K562 (cell line): ENCODE results near the gene LIMS1. TPM values are rescaled to one million over a fixed set of nuclear protein-coding genes. Genes with fewer than 3 reads are reported as not detected.
A peak's percentile ranks its signal among the peaks of the same experiment; 100 is the strongest.

ENCODE experiments used
- AFF1 ChIP-seq, 2 experiments: fragments of 450-650 bp; IDR thresholded peaks; 2 replicates each; pipeline ENCODE4 v1.6.1; 2018; ENCODE audit warnings: mild to moderate bottlenecking in 2 of 2, low read depth in 1 of 2; ENCODE audit not compliant: partially characterized antibody in 2 of 2
- ASH1L ChIP-seq: fragments of 450-650 bp; IDR thresholded peaks from 2 replicates; pipeline ENCODE4 v1.6.1; 2018; ENCODE audit warnings: borderline replicate concordance, mild to moderate bottlenecking, low read depth; ENCODE audit not compliant: partially characterized antibody
- C11orf30 ChIP-seq: fragments of 450-650 bp; IDR thresholded peaks from 2 replicates; pipeline ENCODE4 v1.6.1; 2016; ENCODE audit warnings: low read depth, mild to moderate bottlenecking
- DDX20 ChIP-seq: fragments of 450-650 bp; IDR thresholded peaks from 2 replicates; pipeline ENCODE4 v1.6.1; 2016; ENCODE audit warnings: missing genetic modification characterization, low read depth, mild to moderate bottlenecking, missing compliant biosample characterization, moderate library complexity
- DMBX1 ChIP-seq: fragments of 250-450 bp; sonication (Bioruptor Pico); IDR thresholded peaks from 2 replicates; pipeline ENCODE4 v1.8.0; 2022; ENCODE audit warnings: inconsistent platforms, mild to moderate bottlenecking, moderate library complexity, borderline replicate concordance
- ETV1 ChIP-seq: fragments of 450-650 bp; conservative IDR thresholded peaks from 2 replicates; pipeline ENCODE4 v1.6.1; 2016; ENCODE audit warnings: missing genetic modification characterization, control low read depth, low read depth, missing compliant biosample characterization
- FOS ChIP-seq: IDR thresholded peaks from 3 replicates; pipeline ENCODE4 v1.6.1; 2011; ENCODE audit not compliant: insufficient read length; ENCODE audit errors: extremely low read depth
- FOXA3 ChIP-seq, 2 experiments: fragments of 450-650 bp in 1 of 2; sonication (generic) in 1 of 2; formaldehyde crosslinking; IDR thresholded peaks in 1 of 2; conservative IDR thresholded peaks in 1 of 2; 2 replicates each; pipeline versions ENCODE4 v1.4.0 to v1.8.0; 2020 to 2022; ENCODE audit warnings: mild to moderate bottlenecking in 2 of 2, missing genetic modification reagents in 1 of 2
- FOXK1 ChIP-seq: sonication (generic); formaldehyde crosslinking; IDR thresholded peaks from 2 replicates; pipeline ENCODE4 v1.8.0; 2022; ENCODE audit warnings: missing genetic modification reagents, mild to moderate bottlenecking, borderline replicate concordance
- GTF2E2 ChIP-seq: fragments of 200-800 bp; sonication (Bioruptor generic); IDR thresholded peaks from 2 replicates; pipeline ENCODE4 v1.6.1; 2016; ENCODE audit warnings: missing genetic modification characterization, missing compliant biosample characterization
- MXI1 ChIP-seq: IDR thresholded peaks from 2 replicates; pipeline ENCODE4 v1.6.1; 2011; ENCODE audit warnings: low read depth, mild to moderate bottlenecking, improper control_type of control experiment, low read length
- NBN ChIP-seq: fragments of 450-650 bp; IDR thresholded peaks from 2 replicates; pipeline ENCODE4 v1.6.1; 2016; ENCODE audit warnings: low read depth, mild to moderate bottlenecking
- POLR2AphosphoS5 ChIP-seq: IDR thresholded peaks from 2 replicates; pipeline ENCODE4 v1.6.1; 2011; ENCODE audit warnings: mild to moderate bottlenecking, low read depth, low read length, moderate library complexity; ENCODE audit not compliant: control insufficient read depth, insufficient read depth
- RFX7 ChIP-seq: fragments of 250-450 bp; sonication (Bioruptor Pico); IDR thresholded peaks from 2 replicates; pipeline ENCODE4 v1.5.1; 2021; ENCODE audit warnings: mild to moderate bottlenecking
- SMARCA4 ChIP-seq: fragments of 450-650 bp; IDR thresholded peaks from 2 replicates; pipeline ENCODE4 v1.6.1; 2016
- SNRNP70 ChIP-seq: fragments of 200-400 bp; formaldehyde crosslinking; optimal IDR thresholded peaks from 2 replicates; pipeline ENCODE3; 2017; ENCODE audit warnings: low read depth, low read length
- SREBF2 ChIP-seq: sonication (generic); formaldehyde crosslinking; IDR thresholded peaks from 2 replicates; pipeline ENCODE4 v1.4.0; 2020; ENCODE audit warnings: mild to moderate bottlenecking, missing genetic modification reagents
- SRSF9 ChIP-seq: fragments of 200-400 bp; formaldehyde crosslinking; IDR thresholded peaks from 2 replicates; pipeline ENCODE4 v1.6.1; 2017; ENCODE audit warnings: low read depth, low read length, borderline replicate concordance
- ZKSCAN8 ChIP-seq: fragments of 200-800 bp; sonication (Bioruptor generic); IDR thresholded peaks from 2 replicates; pipeline ENCODE4 v1.6.1; 2016; ENCODE audit warnings: missing genetic modification characterization, missing compliant biosample characterization
- ZNF121 ChIP-seq: sonication (generic); formaldehyde crosslinking; conservative IDR thresholded peaks from 2 replicates; pipeline ENCODE4 v1.8.0; 2022; ENCODE audit warnings: missing genetic modification reagents
- ZNF197 ChIP-seq: fragments of 200-800 bp; sonication (Bioruptor generic); IDR thresholded peaks from 2 replicates; pipeline ENCODE4 v1.6.1; 2016; ENCODE audit warnings: low read depth, missing genetic modification characterization, missing compliant biosample characterization
- ZNF740 ChIP-seq, 3 experiments: fragments of 200-800 bp in 1 of 3; sonication (Bioruptor generic) in 1 of 3; sonication (generic) in 1 of 3; formaldehyde crosslinking in 1 of 3; IDR thresholded peaks; 2 replicates each; pipeline versions ENCODE4 v1.6.1 to v1.8.0; 2016 to 2022; ENCODE audit warnings: mild to moderate bottlenecking in 2 of 3, missing compliant biosample characterization in 2 of 3, missing genetic modification characterization in 2 of 3, missing genetic modification reagents in 1 of 3
- ZNF77 ChIP-seq: fragments of 250-450 bp; sonication (Bioruptor Pico); IDR thresholded peaks from 2 replicates; pipeline ENCODE4 v1.5.0; 2020
- polyA plus RNA-seq, 8 experiments: library from polyadenylated mRNA; depleted of rRNA in 4 of 8; stranded (reverse) in 5 of 8; unstranded in 3 of 8; fragments of >200 nt; fragmentation: Nextera tagmentation in 2 of 8; fragmentation: Illumina TruSeq in 1 of 8; extraction: Ambion mirVana in 2 of 8; extraction: Trizol in 1 of 8; gene quantifications; 2 replicates each; pipeline versions ENCODE4 v1.2.1 to v1.2.3, GENCODE V29; 2011 to 2014; ENCODE audit warnings: inconsistent platforms in 1 of 8, missing spikeins in 1 of 8
- total RNA-seq, 7 experiments: library from RNA; depleted of rRNA in 6 of 7; stranded (reverse); fragments of >200 nt in 6 of 7; fragmentation: Illumina TruSeq in 2 of 7; extraction: Trizol in 2 of 7; gene quantifications; 2 replicates each; pipeline versions ENCODE4 v1.2.1 to v1.2.3, GENCODE V29; 2011 to 2021; ENCODE audit warnings: low replicate concordance in 1 of 7

LIMS1 gene
- total and polyA plus RNA-seq, 9 of the 15 experiments (the other 6 are each of a cell fraction or from before 2014, with no cell fraction given) = 52.8 to 134 (median 81.0) TPM

- no peak for TF ChIP-seq ZNF740 (CRISPR knock-in tag; IDR thresholded peaks at IDR 0.05)
- TF ChIP-seq ZNF740 (tag; IDR thresholded peaks at IDR 0.05) = no peak
- no peak for TF ChIP-seq ASH1L
- peak; percentile 82 for TF ChIP-seq C11orf30
- no peak for TF ChIP-seq MXI1
- peak; percentile 38; the same call in 1 of the 2 replicates for TF ChIP-seq NBN
- no peak for TF ChIP-seq SNRNP70
- TF ChIP-seq SRSF9 = no peak
- TF ChIP-seq FOXA3 (CRISPR knock-in tag; conservative IDR thresholded peaks at IDR 0.05 in 1 of 2, IDR thresholded peaks at IDR 0.05 in 1 of 2) = no peak
- TF ChIP-seq ZKSCAN8 (CRISPR knock-in tag) = no peak
- no peak for TF ChIP-seq GTF2E2 (tag)
- TF ChIP-seq ZNF197 = no peak
- TF ChIP-seq SMARCA4 = peak; percentile 64
- no peak for TF ChIP-seq DMBX1
- no peak for TF ChIP-seq RFX7 (CRISPR knock-in tag)
- TF ChIP-seq ZNF121 = no peak
- TF ChIP-seq AFF1 (IDR thresholded peaks at IDR 0.05; ENCODE audit: low read depth in 1 of 2, partially characterized antibody in 2 of 2) = peak in 1 of 2 experiments; percentile 39
- no peak for TF ChIP-seq FOXK1 (CRISPR knock-in tag)
- TF ChIP-seq FOS = no peak
- TF ChIP-seq DDX20 (tag) = no peak
- TF ChIP-seq POLR2AphosphoS5 = no peak
- TF ChIP-seq SREBF2 (CRISPR knock-in tag) = no peak
- TF ChIP-seq ETV1 (tag) = no peak
- TF ChIP-seq ZNF77 (CRISPR knock-in tag) = no peak
These were observed 86.9 kb downstream of the LIMS1 start (continued) for GRCh38 chr2:108621087-108621559.
